A549 (cell line): Measurements from ENCODE around the gene QRICH1. TPM values are rescaled to one million over a fixed set of nuclear protein-coding genes. Genes with fewer than 3 reads are reported as not detected.
A peak's percentile ranks its signal among the peaks of the same experiment; 100 is the strongest.

Source experiments
- ATAC-seq, 2 experiments: fragments of 200-7000 bp in 1 of 2; fragments of >200 bp in 1 of 2; cut with Nextera tagmentation in 1 of 2; cut with Tn5 transposase in 1 of 2; 3 replicates each; pipeline versions ENCODE4 v1.8.0 to v1.9.1; 2018 to 2020; ENCODE audit warnings: mild to moderate bottlenecking in 1 of 2, moderate library complexity in 1 of 2
- CTCF ChIA-PET: fragments of 300-600 bp; sonication (Branson Sonifier 250); formaldehyde crosslinking; extraction: SDS; loops from one replicate; lab custom pipeline; 2021; ENCODE audit warnings: antibody characterized with exemption, inconsistent platforms; lab: Yijun Ruan, JAX
- POLR2A ChIA-PET: fragments of 350-600 bp; formaldehyde crosslinking; extraction: SDS; loops from one replicate; lab custom pipeline; 2021; ENCODE audit warnings: antibody characterized with exemption, inconsistent platforms; lab: Yijun Ruan, JAX
- DNase-seq, 2 experiments: peaks; one replicate each; pipeline versions ENCODE4 v3.0.0 to v3.0.0-alpha.2; 2011 to 2016; ENCODE audit warnings: low read depth in 1 of 2, low spot score in 1 of 2
- FAIRE-seq: peaks from 2 replicates; lab custom pipeline; 2011; peaks lifted over from hg19 to GRCh38; lab: Jason Lieb, UNC
- H3K27ac ChIP-seq, 2 experiments: fragments of >200 bp; sonication (Bioruptor Twin); formaldehyde crosslinking; 3 replicates each; pipeline ENCODE4 v1.5.1; 2016 to 2017
- H3K4me1 ChIP-seq: fragments of >200 bp; sonication (Bioruptor Twin); formaldehyde crosslinking; 3 replicates; pipeline ENCODE4 v1.6.1; 2016
- H3K4me2 ChIP-seq: fragments of >200 bp; sonication (Bioruptor Twin); formaldehyde crosslinking; 3 replicates; pipeline ENCODE4 v1.6.1; 2016
- H3K4me3 ChIP-seq: fragments of >200 bp; sonication (Bioruptor Twin); formaldehyde crosslinking; 3 replicates; pipeline ENCODE4 v1.5.1; 2016
- H3K9me3 ChIP-seq: fragments of >200 bp; sonication (Bioruptor Twin); formaldehyde crosslinking; 3 replicates; pipeline ENCODE4 v1.6.1; 2016
- ATOH8 ChIP-seq: fragments of 250-450 bp; sonication (Bioruptor Pico); IDR thresholded peaks from 2 replicates; pipeline ENCODE4 v1.5.0; 2020; ENCODE audit warnings: low read depth, mild to moderate bottlenecking, moderate library complexity
- CBX2 ChIP-seq: fragments of 200-600 bp; sonication (generic); IDR thresholded peaks from 2 replicates; pipeline ENCODE4 v1.6.1; 2016; ENCODE audit warnings: low read depth, mild to moderate bottlenecking, borderline replicate concordance
- CEBPB ChIP-seq, 2 experiments: fragments of >200 bp in 1 of 2; sonication (Bioruptor Twin) in 1 of 2; formaldehyde crosslinking in 1 of 2; IDR thresholded peaks; 2 replicates each; pipeline ENCODE4 v1.6.1; 2012 to 2016
- EHF ChIP-seq: fragments of 250-450 bp; sonication (Bioruptor Pico); IDR thresholded peaks from 2 replicates; pipeline ENCODE4 v1.5.0; 2020; ENCODE audit warnings: mild to moderate bottlenecking
- ELK1 ChIP-seq: fragments of 150-350 bp; IDR thresholded peaks from 2 replicates; pipeline ENCODE4 v1.6.1; 2014; ENCODE audit warnings: low read depth, mild to moderate bottlenecking, low read length
- EP300 ChIP-seq, 2 experiments: fragments of >200 bp; sonication (Bioruptor Twin); formaldehyde crosslinking; IDR thresholded peaks; 2 replicates in 1 of 2; 3 replicates in 1 of 2; pipeline ENCODE4 v1.6.1; 2016 to 2017
- FOSL2 ChIP-seq, 2 experiments: fragments of 450-650 bp in 1 of 2; fragments of >200 bp in 1 of 2; sonication (Bioruptor Twin) in 1 of 2; formaldehyde crosslinking; IDR thresholded peaks; 2 replicates each; pipeline versions ENCODE4 v1.5.0 to v1.6.1; 2016 to 2020; ENCODE audit warnings: mild to moderate bottlenecking in 1 of 2, moderate library complexity in 1 of 2
- HDAC2 ChIP-seq: fragments of 200-600 bp; sonication (generic); IDR thresholded peaks from 2 replicates; pipeline ENCODE4 v1.6.1; 2016
- HES2 ChIP-seq: fragments of >200 bp; sonication (Bioruptor Twin); formaldehyde crosslinking; IDR thresholded peaks from 2 replicates; pipeline ENCODE4 v1.6.1; 2016
- HMGXB4 ChIP-seq: fragments of 250-450 bp; sonication (Bioruptor Pico); IDR thresholded peaks from 2 replicates; pipeline ENCODE4 v1.5.0; 2021; ENCODE audit warnings: mild to moderate bottlenecking, moderate library complexity, borderline replicate concordance
- HOXB13 ChIP-seq: fragments of 250-450 bp; sonication (Bioruptor Pico); IDR thresholded peaks from 2 replicates; pipeline ENCODE4 v1.5.0; 2020; ENCODE audit warnings: low read depth, mild to moderate bottlenecking, moderate library complexity
- HOXB5 ChIP-seq: fragments of 250-450 bp; sonication (Bioruptor Pico); IDR thresholded peaks from 2 replicates; pipeline ENCODE4 v1.5.0; 2020; ENCODE audit warnings: mild to moderate bottlenecking, moderate library complexity
- KDM1A ChIP-seq: fragments of 200-600 bp; sonication (generic); IDR thresholded peaks from 2 replicates; pipeline ENCODE4 v1.6.1; 2016; ENCODE audit warnings: low read depth, mild to moderate bottlenecking
- NPAS2 ChIP-seq: fragments of 250-450 bp; sonication (Bioruptor Pico); IDR thresholded peaks from 2 replicates; pipeline ENCODE4 v1.8.0; 2022; ENCODE audit warnings: mild to moderate bottlenecking, moderate library complexity, borderline replicate concordance
- PBX3 ChIP-seq: IDR thresholded peaks from 2 replicates; pipeline ENCODE4 v1.6.1; 2012
- PHF8 ChIP-seq: fragments of 200-600 bp; sonication (generic); IDR thresholded peaks from 2 replicates; pipeline ENCODE4 v1.6.1; 2016; ENCODE audit warnings: low read depth, mild to moderate bottlenecking, antibody characterized with exemption, moderate library complexity, borderline replicate concordance
- POLR2A ChIP-seq: IDR thresholded peaks from 2 replicates; pipeline ENCODE4 v1.6.1; 2012; ENCODE audit warnings: mild to moderate bottlenecking, low read length
- RAD21 ChIP-seq, 2 experiments: fragments of >200 bp in 1 of 2; sonication (Bioruptor Twin) in 1 of 2; formaldehyde crosslinking in 1 of 2; IDR thresholded peaks in 1 of 2; conservative IDR thresholded peaks in 1 of 2; 2 replicates in 1 of 2; 3 replicates in 1 of 2; pipeline ENCODE4 v1.6.1; 2012 to 2018; ENCODE audit warnings: inconsistent platforms in 1 of 2
- REST ChIP-seq: fragments of 200-600 bp; sonication (generic); IDR thresholded peaks from 2 replicates; pipeline ENCODE4 v1.6.1; 2016; ENCODE audit warnings: antibody characterized with exemption, mild to moderate bottlenecking, moderate library complexity
- RNF2 ChIP-seq: fragments of 200-600 bp; sonication (generic); IDR thresholded peaks from 2 replicates; pipeline ENCODE4 v1.6.1; 2016; ENCODE audit warnings: low read depth, mild to moderate bottlenecking, antibody characterized with exemption, moderate library complexity, borderline replicate concordance
- TP53 ChIP-seq: fragments of 250-450 bp; sonication (Bioruptor Pico); IDR thresholded peaks from 2 replicates; pipeline ENCODE4 v1.5.0; 2021; ENCODE audit warnings: mild to moderate bottlenecking, moderate library complexity
- USF2 ChIP-seq: fragments of 450-650 bp; IDR thresholded peaks from 2 replicates; pipeline ENCODE4 v1.6.1; 2014; ENCODE audit warnings: antibody characterized with exemption
- WGBS: methylation state at CpG from one replicate; pipeline ENCODE4 v1.1.6; 2017; ENCODE audit errors: missing lambda C conversion rate; 5-methylcytosine and 5-hydroxymethylcytosine counted together
- polyA plus RNA-seq, 4 experiments: library from polyadenylated mRNA; depleted of rRNA in 3 of 4; stranded (reverse); fragments of >200 nt; fragmentation: RNase III in 1 of 4; extraction: RNeasy Plus Mini Kit Qiagen cat#74134 plus additional on column Dnase treatment in 1 of 4; gene quantifications; 2 replicates in 3 of 4; 3 replicates in 1 of 4; pipeline ENCODE4 v1.2.3, GENCODE V29; 2011 to 2017

Gene QRICH1
- polyA plus RNA-seq, 2 of the 4 experiments (the other 2 are of a cell fraction) = 47.9 to 53.8 TPM

GRCh38 chr3:49017229-49017970, 76.5 kb downstream of the QRICH1 start:
- ChIA-PET CTCF (interaction anchor here (0.5 to 30.1 kb wide), 3 partner anchors 9 to 449 kb away, joined by 3 to 385 read pairs (median 65); partner anchors contain the start of genes P4HTM and WDR6), POLR2A (interaction anchor here (0.5 to 3.3 kb wide), 6 partner anchors 10 to 809 kb away, joined by 3 to 26 read pairs (median 4); partner anchors contain the start of genes P4HTM, QRICH1 and WDR6)
- no peak for FAIRE-seq
- no peak for DNase-seq
- ATAC-seq = no peak; a peak in 1 of 6 replicates
- peak overlapping the region; percentile 84 for H3K4me3 ChIP-seq
- peaks cover 17% of the 10 kb centered on the region for H3K4me1 ChIP-seq
- H3K9me3 ChIP-seq = no peaks in the 10 kb centered on the region
- peak overlapping the region; percentile 83 to 93 for H3K27ac ChIP-seq
- peak overlapping the region; percentile 73 for H3K4me2 ChIP-seq
- WGBS = 67% methylated on average over 2 of the region's 23 CpGs
- no peak for TF ChIP-seq CEBPB (IDR thresholded peaks at IDR 0.05)
- no peak for TF ChIP-seq RAD21 (conservative IDR thresholded peaks at IDR 0.05 in 1 of 2, IDR thresholded peaks at IDR 0.05 in 1 of 2)
- no peak for TF ChIP-seq EHF (CRISPR knock-in tag)
- no peak for TF ChIP-seq PBX3
- TF ChIP-seq USF2 = no peak
- no peak for TF ChIP-seq NPAS2
- TF ChIP-seq HMGXB4 (CRISPR knock-in tag) = no peak
- TF ChIP-seq POLR2A = no peak
- TF ChIP-seq HDAC2 = no peak
- no peak for TF ChIP-seq CBX2
- TF ChIP-seq ATOH8 (CRISPR knock-in tag) = no peak
- no peak for TF ChIP-seq EP300 (IDR thresholded peaks at IDR 0.05)
- no peak for TF ChIP-seq TP53 (CRISPR knock-in tag)
- no peak for TF ChIP-seq PHF8
- no peak for TF ChIP-seq HOXB13 (CRISPR knock-in tag)
- TF ChIP-seq, all 56 proteins: peak for 0

GRCh38 chr3:49016414-49017228, 77.2 kb downstream of the QRICH1 start:
- ATAC-seq (no peak), DNase-seq (no peak), FAIRE-seq (no peak)
- H3K9me3 ChIP-seq = no peaks in the 10 kb centered on the region
- H3K4me2 ChIP-seq = peak overlapping the region; percentile 73
- POLR2A ChIA-PET = interaction anchor here (1.1 to 3.3 kb wide), 5 partner anchors 10 to 77 kb away, joined by 3 to 26 read pairs (median 4); partner anchors contain the start of genes IMPDH2, P4HTM, QRICH1 and WDR6
- CTCF ChIA-PET = interaction anchor here (0.5 to 30.1 kb wide), 4 partner anchors 9 to 967 kb away, joined by 3 to 385 read pairs (median 34); partner anchors contain the start of genes P4HTM and WDR6
- H3K4me3 ChIP-seq = no peak overlapping the region; the same call in 2 of the 3 replicates
- TF ChIP-seq RNF2 (no peak), HOXB13 (CRISPR knock-in tag) (no peak), FOSL2 (IDR thresholded peaks at IDR 0.05) (no peak), FOSL2 (CRISPR knock-in tag; IDR thresholded peaks at IDR 0.05) (no peak), KDM1A (no peak), REST (no peak), ELK1 (no peak), EHF (CRISPR knock-in tag) (no peak), HES2 (no peak), HOXB5 (no peak)
- peaks cover 17% of the 10 kb centered on the region for H3K4me1 ChIP-seq
- H3K27ac ChIP-seq = no peak overlapping the region; a peak in 1 of 6 replicates
- WGBS = 97% methylated on average over 4 of the region's 6 CpGs
